ENCODE measurements around the gene KLF7.

GRCh38 chr2:207108440-207108839, 57.3 kb downstream of the KLF7 start:
- TF ChIP-seq MXI1 (IDR thresholded peaks at IDR 0.05; ENCODE audit: low read depth, low read length) (no peak), ZBTB40 (IDR thresholded peaks at IDR 0.05) (no peak), ZBTB40 (CRISPR knock-in tag; IDR thresholded peaks at IDR 0.05) (no peak), ZNF766 (CRISPR knock-in tag; conservative IDR thresholded peaks at IDR 0.05) (no peak)
